ENCODE measurements around the gene MYOG.

MYOG gene

GRCh38 chr1:203048555-203049051, 37.2 kb downstream of the MYOG start:
- H3K4me1 ChIP-seq (ENCODE audit: insufficient read depth, low read length, poor library complexity, severe bottlenecking), result no peaks in the 10 kb centered on the region
- H4K20me1 ChIP-seq (ENCODE audit: insufficient read depth, low read length, poor library complexity, severe bottlenecking), result no peaks in the 10 kb centered on the region
- no peaks in the 10 kb centered on the region for H3K27me3 ChIP-seq (ENCODE audit: insufficient read depth, low read length, poor library complexity, severe bottlenecking)
- no peaks in the 10 kb centered on the region for H3K36me3 ChIP-seq (ENCODE audit: insufficient read depth, low read length)
- H3K9me2 ChIP-seq (replicated peaks; ENCODE audit: low read depth, low read length), result no peaks in the 10 kb centered on the region
- H3K79me2 ChIP-seq (ENCODE audit: insufficient read depth, low read length), result no peaks in the 10 kb centered on the region
- TF ChIP-seq CTCF (conservative IDR thresholded peaks at IDR 0.05; ENCODE audit: low read length) (no peak), EZH2phosphoT487 (IDR thresholded peaks at IDR 0.05; ENCODE audit: borderline replicate concordance) (no peak)
- no peak overlapping the region for H2AFZ ChIP-seq (ENCODE audit: low read length)
- H3K4me2 ChIP-seq (ENCODE audit: low read depth, low read length, poor library complexity, severe bottlenecking), result no peak overlapping the region
- H3K9me3 ChIP-seq (ENCODE audit: insufficient read depth, low read depth, low read length), result no peaks in the 10 kb centered on the region
- no peak overlapping the region for H3K9ac ChIP-seq (ENCODE audit: low read depth, low read length, poor library complexity, severe bottlenecking)
- no peak overlapping the region for H3K4me3 ChIP-seq (ENCODE audit: low read length, poor library complexity, severe bottlenecking)
- H3F3A ChIP-seq (ENCODE audit: low read depth), result no peaks in the 10 kb centered on the region

GRCh38 chr1:203048086-203048485, 37.7 kb downstream of the MYOG start:
- H3K9me2 ChIP-seq (replicated peaks; ENCODE audit: low read depth, low read length), result no peaks in the 10 kb centered on the region
- H3K9ac ChIP-seq (ENCODE audit: low read depth, low read length, poor library complexity, severe bottlenecking), result no peak overlapping the region
- H3K79me2 ChIP-seq (ENCODE audit: insufficient read depth, low read length), result no peaks in the 10 kb centered on the region
- no peak overlapping the region for H3K4me2 ChIP-seq (ENCODE audit: low read depth, low read length, poor library complexity, severe bottlenecking)
- H3K4me1 ChIP-seq (ENCODE audit: insufficient read depth, low read length, poor library complexity, severe bottlenecking), result no peaks in the 10 kb centered on the region
- TF ChIP-seq EZH2phosphoT487 (IDR thresholded peaks at IDR 0.05; ENCODE audit: borderline replicate concordance) (no peak), CTCF (conservative IDR thresholded peaks at IDR 0.05; ENCODE audit: low read length) (no peak)
- H2AFZ ChIP-seq (ENCODE audit: low read length), result no peak overlapping the region
- H3K9me3 ChIP-seq (ENCODE audit: insufficient read depth, low read depth, low read length), result no peaks in the 10 kb centered on the region
- H3K4me3 ChIP-seq (ENCODE audit: low read length, poor library complexity, severe bottlenecking), result no peak overlapping the region
- H3F3A ChIP-seq (ENCODE audit: low read depth), result no peaks in the 10 kb centered on the region
- H3K27me3 ChIP-seq (ENCODE audit: insufficient read depth, low read length, poor library complexity, severe bottlenecking), result no peaks in the 10 kb centered on the region
- H3K36me3 ChIP-seq (ENCODE audit: insufficient read depth, low read length), result no peaks in the 10 kb centered on the region
- H4K20me1 ChIP-seq (ENCODE audit: insufficient read depth, low read length, poor library complexity, severe bottlenecking), result no peaks in the 10 kb centered on the region

GRCh38 chr1:203046984-203047630, 38.7 kb downstream of the MYOG start:
- Histone ChIP-seq H3K36me3 (ENCODE audit: insufficient read depth, low read length) (no peaks in the 10 kb centered on the region), H3K4me3 (ENCODE audit: low read length, poor library complexity, severe bottlenecking) (no peak overlapping the region)

More at GRCh38 chr1:203046984-203047630, 38.7 kb downstream of the MYOG start:
- no peaks in the 10 kb centered on the region for H3K27me3 ChIP-seq (ENCODE audit: insufficient read depth, low read length, poor library complexity, severe bottlenecking)
- H3F3A ChIP-seq (ENCODE audit: low read depth), result no peaks in the 10 kb centered on the region
- H2AFZ ChIP-seq (ENCODE audit: low read length), result no peak overlapping the region
- no peak overlapping the region for H3K9ac ChIP-seq (ENCODE audit: low read depth, low read length, poor library complexity, severe bottlenecking)
- no peaks in the 10 kb centered on the region for H3K79me2 ChIP-seq (ENCODE audit: insufficient read depth, low read length)
- H3K9me3 ChIP-seq (ENCODE audit: insufficient read depth, low read depth, low read length), result no peaks in the 10 kb centered on the region
- no peaks in the 10 kb centered on the region for H4K20me1 ChIP-seq (ENCODE audit: insufficient read depth, low read length, poor library complexity, severe bottlenecking)
- no peaks in the 10 kb centered on the region for H3K9me2 ChIP-seq (replicated peaks; ENCODE audit: low read depth, low read length)
- TF ChIP-seq EZH2phosphoT487 (IDR thresholded peaks at IDR 0.05; ENCODE audit: borderline replicate concordance), result no peak
- TF ChIP-seq CTCF (conservative IDR thresholded peaks at IDR 0.05; ENCODE audit: low read length), result no peak
- no peak overlapping the region for H3K4me2 ChIP-seq (ENCODE audit: low read depth, low read length, poor library complexity, severe bottlenecking)
- H3K4me1 ChIP-seq (ENCODE audit: insufficient read depth, low read length, poor library complexity, severe bottlenecking), result no peaks in the 10 kb centered on the region
